SK-MEL-5 (cell line): ENCODE results near the gene WNK1. TPM values are rescaled to one million over a fixed set of nuclear protein-coding genes. Genes with fewer than 3 reads are reported as not detected.

ENCODE experiments used
- DNase-seq: peaks from one replicate; pipeline ENCODE4 v3.0.0-alpha.2; 2016; ENCODE audit warnings: low read depth, low spot score
- in situ Hi-C: cut with HindIII; loops from 2 replicates; pipeline ENCODE4 v1.10.0; 2016; ENCODE audit warnings: low sequenced_read_pairs, high pct_unique_total_duplicates, low pct_unique_long_range_greater_than_20kb
- total RNA-seq: library from RNA; depleted of rRNA; stranded (reverse); fragments of >200 nt; shearing (Covaris generic); gene quantifications from 2 replicates; pipeline ENCODE4 v1.2.3, GENCODE V29; 2014

The WNK1 gene
- total RNA-seq, 1 experiment from 2014 or later: 46.5 TPM

DNA sequence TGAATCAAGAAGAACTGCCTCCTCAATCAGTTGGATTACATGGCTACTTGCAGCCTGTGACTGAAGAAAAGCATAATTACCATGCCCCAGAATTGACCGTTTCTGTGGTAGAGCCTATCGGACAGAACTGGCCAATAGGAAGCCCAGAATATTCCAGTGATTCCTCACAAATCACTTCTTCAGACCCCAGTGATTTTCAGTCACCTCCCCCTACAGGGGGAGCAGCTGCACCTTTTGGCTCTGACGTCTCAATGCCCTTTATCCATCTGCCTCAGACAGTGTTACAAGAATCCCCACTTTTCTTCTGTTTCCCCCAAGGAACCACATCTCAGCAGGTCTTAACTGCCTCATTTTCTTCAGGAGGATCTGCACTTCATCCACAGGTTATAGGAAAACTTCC is 116.3 kb downstream of the WNK1 start:
- DNase-seq: no peak
- in situ Hi-C loops: no loop called here

DNA sequence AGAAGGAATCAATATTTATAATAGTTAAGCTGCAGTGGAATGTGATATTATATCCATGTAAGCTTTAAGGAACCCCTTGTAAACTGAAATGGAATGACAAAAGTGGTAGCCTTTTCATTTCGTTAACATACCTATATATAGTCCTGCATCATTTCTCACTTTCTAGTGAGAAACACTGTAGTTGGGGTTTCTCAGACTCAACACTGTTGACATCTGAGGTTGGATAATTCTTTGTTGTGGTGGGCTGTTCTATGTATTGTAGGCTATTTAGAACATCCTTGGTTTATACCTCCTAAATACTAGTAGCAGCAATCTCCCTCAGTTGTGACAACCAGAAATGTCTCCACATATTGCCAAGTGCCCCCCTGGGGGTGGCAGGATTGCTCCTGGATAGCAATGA is 118.0 kb downstream of the WNK1 start:
- in situ Hi-C loops: no loop called here
- DNase-seq: no peak

GRCh38 chr12:873954-874353 is 121.6 kb downstream of the WNK1 start:
- DNase-seq: no peak
- in situ Hi-C loops: no loop called here

DNA sequence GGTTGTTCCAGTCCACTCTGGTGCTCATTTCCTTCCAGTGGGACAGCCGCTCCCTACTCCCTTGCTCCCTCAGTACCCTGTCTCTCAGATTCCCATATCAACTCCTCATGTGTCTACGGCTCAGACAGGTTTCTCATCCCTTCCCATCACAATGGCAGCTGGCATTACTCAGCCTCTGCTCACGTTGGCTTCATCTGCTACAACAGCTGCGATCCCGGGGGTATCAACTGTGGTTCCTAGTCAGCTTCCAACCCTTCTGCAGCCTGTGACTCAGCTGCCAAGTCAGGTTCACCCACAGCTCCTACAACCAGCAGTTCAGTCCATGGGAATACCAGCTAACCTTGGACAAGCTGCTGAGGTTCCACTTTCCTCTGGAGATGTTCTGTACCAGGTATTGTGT is 127.3 kb downstream of the WNK1 start:
- no peak for DNase-seq
- in situ Hi-C loops: no loop called here

GRCh38 chr12:880656-881055 is 128.3 kb downstream of the WNK1 start:
- no peak for DNase-seq
- in situ Hi-C loops: no loop called here

GRCh38 chr12:884746-885414 is 132.5 kb downstream of the WNK1 start:
- DNase-seq: no peak
- in situ Hi-C loops: no loop called here

DNA sequence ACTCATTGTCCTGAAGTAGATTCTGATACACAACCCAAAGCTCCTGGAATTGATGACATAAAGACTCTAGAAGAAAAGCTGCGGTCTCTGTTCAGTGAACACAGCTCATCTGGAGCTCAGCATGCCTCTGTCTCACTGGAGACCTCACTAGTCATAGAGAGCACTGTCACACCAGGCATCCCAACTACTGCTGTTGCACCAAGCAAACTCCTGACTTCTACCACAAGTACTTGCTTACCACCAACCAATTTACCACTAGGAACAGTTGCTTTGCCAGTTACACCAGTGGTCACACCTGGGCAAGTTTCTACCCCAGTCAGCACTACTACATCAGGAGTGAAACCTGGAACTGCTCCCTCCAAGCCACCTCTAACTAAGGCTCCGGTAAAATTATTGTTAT is 133.3 kb downstream of the WNK1 start:
- DNase-seq: no peak
- in situ Hi-C loops: no loop called here

DNA sequence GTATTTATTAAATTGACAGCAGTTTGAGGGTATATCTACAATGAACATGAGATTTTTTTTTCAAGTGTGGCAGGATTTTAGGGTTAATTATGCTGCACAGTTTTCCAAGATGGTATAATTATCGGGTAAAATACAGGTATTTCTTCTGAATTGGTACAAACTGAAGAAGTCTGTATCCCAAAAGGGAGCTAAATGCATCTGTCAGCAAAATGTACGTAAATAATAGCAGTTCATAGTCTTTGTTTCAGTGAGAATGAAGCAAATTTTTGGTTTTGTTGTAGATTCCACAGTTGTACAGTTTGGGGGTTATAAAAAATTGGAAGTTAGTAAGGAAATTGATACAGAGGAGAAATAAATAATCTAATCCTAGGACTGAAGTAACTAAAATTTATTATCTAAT is 133.8 kb downstream of the WNK1 start:
- in situ Hi-C loops: no loop called here
- DNase-seq: no peak

GRCh38 chr12:894226-894625 is 141.8 kb downstream of the WNK1 start:
- in situ Hi-C loops: no loop called here
- no peak for DNase-seq

GRCh38 chr12:896031-896430 is 143.7 kb downstream of the WNK1 start:
- in situ Hi-C loops: no loop called here

GRCh38 chr12:897386-897785 is 145.0 kb downstream of the WNK1 start:
- DNase-seq: no peak
- in situ Hi-C loops: no loop called here

More at GRCh38 chr12:896031-896430, 143.7 kb downstream of the WNK1 start:
- DNase-seq: no peak

DNA sequence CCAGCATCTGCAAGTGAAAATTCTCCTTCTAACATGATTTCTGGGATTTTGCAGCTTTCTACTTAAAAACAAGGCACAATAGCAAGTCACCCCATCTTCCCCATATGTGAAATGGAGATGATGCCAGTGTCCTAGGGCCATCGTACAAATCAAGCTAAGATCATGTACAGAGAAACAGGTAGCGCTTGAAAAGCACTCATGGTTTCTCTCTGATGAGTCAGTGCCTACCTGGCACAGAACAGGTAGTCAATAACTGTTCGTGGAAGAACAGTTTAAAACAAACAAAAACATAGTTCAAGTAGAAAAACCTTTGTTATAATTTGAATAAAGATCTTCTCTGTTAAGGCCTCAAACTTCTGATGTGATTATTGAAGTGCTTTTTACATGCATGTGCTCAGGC is 150.2 kb downstream of the WNK1 start:
- in situ Hi-C loops: no loop called here

DNA sequence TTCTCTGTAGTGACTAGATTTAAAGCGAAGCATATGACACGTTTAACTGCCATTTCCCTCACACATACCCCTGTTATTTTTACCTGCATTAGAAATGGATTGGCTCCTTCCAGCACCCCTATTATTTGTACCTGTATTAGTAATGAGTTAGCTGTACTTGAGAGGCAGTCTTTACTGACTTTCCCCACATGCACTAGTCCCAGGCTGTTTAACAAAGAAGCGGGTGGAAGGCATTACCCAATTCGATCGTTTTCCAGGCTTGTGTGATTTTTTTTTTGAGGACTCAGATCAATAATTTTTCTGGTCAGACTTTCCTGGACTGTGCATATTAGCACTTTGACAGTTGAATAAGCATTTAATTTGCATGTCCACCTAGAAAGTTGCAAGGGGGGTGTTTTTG is 150.7 kb downstream of the WNK1 start:
- no peak for DNase-seq
- in situ Hi-C loops: no loop called here

More for the DNA sequence above, 150.2 kb downstream of the WNK1 start:
- DNase-seq: no peak

DNA sequence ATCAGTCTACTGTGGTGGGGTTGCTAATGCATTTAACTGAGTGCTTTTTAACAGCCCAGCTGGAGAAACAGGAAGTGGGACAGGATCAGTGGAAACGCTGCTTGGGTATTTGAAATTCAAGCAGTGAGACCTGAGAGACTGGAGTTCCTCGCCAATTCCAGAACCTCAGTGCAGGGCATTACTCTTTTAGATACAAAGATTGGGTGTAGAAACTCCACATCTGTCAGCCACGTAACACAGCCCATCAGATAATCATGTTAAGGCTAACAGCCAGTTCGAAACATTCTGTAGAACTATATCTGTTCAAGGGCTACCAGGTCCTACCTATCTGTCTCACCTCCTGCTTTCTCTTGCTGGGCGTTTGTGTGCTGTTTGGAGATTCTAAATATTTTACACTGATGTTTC is 151.6 kb downstream of the WNK1 start:
- DNase-seq: no peak
- in situ Hi-C loops: no loop called here

DNA sequence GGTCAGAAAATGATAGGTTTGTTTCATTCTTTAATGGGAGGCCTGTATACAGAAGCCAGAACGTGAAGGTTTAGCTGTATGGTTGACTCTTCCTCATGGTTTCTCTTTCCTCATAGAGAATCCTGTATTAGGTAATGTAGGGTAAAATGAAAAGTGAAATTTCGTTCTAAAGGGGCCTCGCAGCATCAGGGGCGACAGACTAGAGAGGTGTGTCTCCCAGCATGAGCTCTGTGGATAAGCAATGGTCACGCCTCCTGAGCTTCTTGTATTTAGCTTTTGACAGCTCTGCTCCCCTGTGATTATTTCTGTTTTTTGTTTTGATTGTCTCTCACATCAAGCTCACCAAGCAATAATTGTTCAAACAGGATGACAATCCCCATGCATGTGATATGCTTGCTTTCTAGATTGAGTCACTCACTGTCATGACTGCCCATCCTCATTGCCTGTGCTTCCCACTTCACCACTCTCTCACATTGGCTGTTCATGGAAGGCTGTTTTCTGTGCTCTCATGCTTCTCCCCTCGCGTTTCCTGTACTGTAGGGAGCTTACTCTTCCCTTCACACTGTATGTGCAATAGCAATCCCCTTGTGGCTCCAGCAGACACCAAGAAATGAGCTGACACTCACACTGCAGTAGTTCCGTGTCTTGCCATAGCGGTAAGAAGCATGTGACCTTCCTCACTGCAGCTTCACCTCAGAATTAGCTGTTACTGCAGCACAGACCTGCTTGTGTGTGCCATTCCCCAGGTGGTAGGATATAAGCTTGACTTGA is 153.1 kb downstream of the WNK1 start:
- DNase-seq: no peak
- in situ Hi-C loops: no loop called here

GRCh38 chr12:906062-906585 is 153.7 kb downstream of the WNK1 start:
- no peak for DNase-seq
- in situ Hi-C loops: no loop called here

GRCh38 chr12:907413-908185 is 155.2 kb downstream of the WNK1 start:
- in situ Hi-C loops: no loop called here
- no peak for DNase-seq

DNA sequence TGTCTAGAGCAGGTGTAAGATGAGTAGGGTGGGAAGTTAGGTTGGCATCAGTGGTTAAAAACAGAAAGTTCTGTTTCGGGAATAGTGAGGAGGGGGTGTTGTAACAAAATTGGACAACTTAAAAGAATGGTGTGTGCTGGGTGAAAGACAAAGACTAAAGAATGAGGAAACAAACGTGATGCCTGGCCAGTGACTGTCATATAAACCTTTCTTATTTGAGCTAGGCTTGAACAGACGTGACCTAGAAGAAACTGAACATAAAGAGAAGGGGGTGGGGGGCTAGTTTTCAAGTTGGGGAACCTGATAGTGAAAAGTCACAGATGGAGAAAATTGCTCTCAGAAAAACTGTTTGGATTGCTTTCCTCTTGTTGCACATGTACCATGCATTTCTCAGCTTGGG is 157.5 kb downstream of the WNK1 start:
- in situ Hi-C loops: no loop called here
- DNase-seq: no peak
